ENCODE results near the gene PACS2. TPM values are rescaled to one million over a fixed set of nuclear protein-coding genes. Genes with fewer than 3 reads are reported as not detected.

The PACS2 gene
- total and polyA plus RNA-seq, 2 experiments from 2014 or later = 10.0 to 39.7 TPM

- Histone ChIP-seq H2AFZ (peak overlapping the region; percentile 92; the same call in 1 of the 2 replicates), H3K4me1 (ENCODE audit: insufficient read depth) (no peaks in the 10 kb centered on the region), H3K4me2 (ENCODE audit: unreplicated experiment) (peak overlapping the region; percentile 86), H3K27ac (no peak overlapping the region), H3K9me2 (ENCODE audit: insufficient read depth) (no peaks in the 10 kb centered on the region), H3K9ac (peak overlapping the region; percentile 90; the same call in 1 of the 2 replicates), H3K4me3 (peak overlapping the region; percentile 84), H3K9me3 (ENCODE audit: low read depth) (no peaks in the 10 kb centered on the region), H3K36me3 (ENCODE audit: low read depth) (no peaks in the 10 kb centered on the region), H3F3A (ENCODE audit: insufficient read depth) (no peaks in the 10 kb centered on the region), H4K20me1 (ENCODE audit: insufficient read depth) (no peaks in the 10 kb centered on the region), H3K79me2 (ENCODE audit: insufficient read depth) (peaks cover 37% of the 10 kb centered on the region), H3K27me3 (replicated peaks; ENCODE audit: insufficient read depth) (no peaks in the 10 kb centered on the region)
- DNase-seq = no peak
- TF ChIP-seq EZH2phosphoT487 (IDR thresholded peaks at IDR 0.05; ENCODE audit: insufficient read depth, low read depth) = no peak
- TF ChIP-seq EZH2 (IDR thresholded peaks at IDR 0.05; ENCODE audit: insufficient read depth, poor library complexity, severe bottlenecking) = no peak
- in situ Hi-C loops (cut with MboI) = no loop called here
- 78 to 83% methylated on average over 18 to 19 of the region's 19 CpGs for WGBS, 2 experiments (ENCODE audit: low coverage in 1 of 2, low lambda C conversion rate in 2 of 2, missing lambda C conversion rate in 2 of 2)
Observed at GRCh38 chr14:105418269-105419194, 104.0 kb downstream of the PACS2 start.

- Histone ChIP-seq H3K4me2 (ENCODE audit: unreplicated experiment) (peak within 1 kb of the TSS; percentile 86), H3K36me3 (ENCODE audit: low read depth) (no peaks in the 10 kb centered on the region), H3K27ac (no peak within 1 kb of the TSS), H3K9me3 (ENCODE audit: low read depth) (no peaks in the 10 kb centered on the region), H2AFZ (peak within 1 kb of the TSS; percentile 92), H3K27me3 (replicated peaks; ENCODE audit: insufficient read depth) (no peaks in the 10 kb centered on the region), H3K4me1 (ENCODE audit: insufficient read depth) (no peaks in the 10 kb centered on the region), H4K20me1 (ENCODE audit: insufficient read depth) (no peaks in the 10 kb centered on the region), H3K9ac (peak within 1 kb of the TSS; percentile 90), H3K79me2 (ENCODE audit: insufficient read depth) (peaks cover 47% of the 10 kb centered on the region), H3K4me3 (peak within 1 kb of the TSS; percentile 84), H3K9me2 (ENCODE audit: insufficient read depth) (no peaks in the 10 kb centered on the region), H3F3A (ENCODE audit: insufficient read depth) (no peaks in the 10 kb centered on the region)
- DNase-seq = peak; percentile 74
- WGBS, 2 experiments (ENCODE audit: low coverage in 1 of 2, low lambda C conversion rate in 2 of 2, missing lambda C conversion rate in 2 of 2) = 5 to 18% methylated on average over 19 to 82 of the region's 96 CpGs
- TF ChIP-seq EZH2 (IDR thresholded peaks at IDR 0.05; ENCODE audit: insufficient read depth, poor library complexity, severe bottlenecking) (no peak), EZH2phosphoT487 (IDR thresholded peaks at IDR 0.05; ENCODE audit: insufficient read depth, low read depth) (no peak)
- in situ Hi-C loops (cut with MboI) = no loop called here
Observed at GRCh38 chr14:105419195-105420091, 104.9 kb downstream of the PACS2 start, which contains the start of gene MTA1. Gene MTA1, plus strand, starts transcription at chr14:105419827. Its CDS starts 209 bp downstream, at chr14:105420036.

DNA sequence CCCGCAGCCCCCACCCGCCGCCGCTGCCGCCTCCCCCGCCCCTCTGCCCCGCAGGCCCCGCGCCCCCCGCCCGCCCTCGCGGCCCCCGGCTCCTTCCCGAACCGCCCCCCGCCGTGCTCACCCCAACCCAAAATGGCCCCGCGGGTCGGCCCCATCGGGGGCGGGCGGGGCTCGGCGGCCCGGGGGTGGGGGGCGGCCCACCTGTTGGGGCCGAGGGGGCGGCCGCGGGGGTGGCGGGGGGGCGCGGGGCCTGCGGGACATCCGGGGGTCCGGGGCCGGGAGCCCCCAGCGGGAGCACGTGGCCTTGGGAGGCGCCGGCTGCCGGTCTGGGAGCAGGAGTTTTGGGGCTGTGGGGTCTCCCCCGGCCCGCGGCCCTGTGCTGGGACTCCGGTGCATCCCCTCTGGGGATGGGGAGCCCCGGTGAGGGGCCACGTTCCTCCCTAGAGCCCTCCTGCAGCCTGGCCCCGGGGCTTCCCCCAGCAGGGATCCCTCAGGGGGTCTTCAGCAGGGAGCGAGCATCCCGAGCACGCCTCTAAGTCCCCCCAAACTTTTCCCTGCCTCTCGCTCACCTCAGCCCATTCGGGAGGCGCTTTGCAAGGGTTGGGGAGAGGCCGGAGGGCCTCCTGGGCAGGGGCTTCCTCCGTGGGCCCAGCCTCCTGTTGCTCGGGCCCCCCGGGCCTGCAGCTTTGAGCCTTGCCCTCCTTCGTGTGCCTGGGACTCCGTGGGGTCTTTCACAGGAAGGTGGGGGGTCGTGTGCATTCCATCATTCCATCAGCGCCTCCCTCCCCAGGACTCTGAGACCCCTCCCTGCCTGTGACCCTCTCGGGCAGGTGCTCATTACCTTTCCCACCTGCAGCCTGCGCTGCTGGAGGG, 105.8 kb downstream of the PACS2 start:
- H3K79me2 ChIP-seq (ENCODE audit: insufficient read depth) = peaks cover 55% of the 10 kb centered on the region
- TF ChIP-seq EZH2 (IDR thresholded peaks at IDR 0.05; ENCODE audit: insufficient read depth, poor library complexity, severe bottlenecking) = no peak
- TF ChIP-seq EZH2phosphoT487 (IDR thresholded peaks at IDR 0.05; ENCODE audit: insufficient read depth, low read depth) = no peak
- peak overlapping the region; percentile 77 for H3K4me3 ChIP-seq
- no peaks in the 10 kb centered on the region for H4K20me1 ChIP-seq (ENCODE audit: insufficient read depth)
- no peak for DNase-seq
- WGBS, 2 experiments (ENCODE audit: low coverage in 1 of 2, low lambda C conversion rate in 2 of 2, missing lambda C conversion rate in 2 of 2) = 3 to 9% methylated on average over 9 to 49 of the region's 67 CpGs
- H3K27me3 ChIP-seq (replicated peaks; ENCODE audit: insufficient read depth) = no peaks in the 10 kb centered on the region
- in situ Hi-C loops (cut with MboI) = no loop called here
- H3F3A ChIP-seq (ENCODE audit: insufficient read depth) = no peaks in the 10 kb centered on the region
- H3K9me2 ChIP-seq (ENCODE audit: insufficient read depth) = no peaks in the 10 kb centered on the region
- H3K4me2 ChIP-seq (ENCODE audit: unreplicated experiment) = peak overlapping the region; percentile 69
- no peak overlapping the region for H2AFZ ChIP-seq
- H3K36me3 ChIP-seq (ENCODE audit: low read depth) = no peaks in the 10 kb centered on the region
- H3K27ac ChIP-seq = no peak overlapping the region
- no peaks in the 10 kb centered on the region for H3K9me3 ChIP-seq (ENCODE audit: low read depth)
- peak overlapping the region; percentile 83 for H3K9ac ChIP-seq
- no peaks in the 10 kb centered on the region for H3K4me1 ChIP-seq (ENCODE audit: insufficient read depth)

Data from GM23248 (cell line).